SK-N-SH (cell line): ENCODE results near the gene OCEL1. TPM values are rescaled to one million over a fixed set of nuclear protein-coding genes. Genes with fewer than 3 reads are reported as not detected.

Source experiments
- CTCF ChIA-PET: fragments of 300-600, 350-600 bp; formaldehyde crosslinking; extraction: SDS; loops from one replicate; lab custom pipeline; 2021; lab: Yijun Ruan, JAX
- POLR2A ChIA-PET: fragments of 350-600 bp; sonication (Branson Sonifier 250); formaldehyde crosslinking; extraction: SDS; loops from one replicate; lab custom pipeline; 2020; ENCODE audit warnings: antibody characterized with exemption, inconsistent platforms; lab: Yijun Ruan, JAX
- DNase-seq: peaks from one replicate; pipeline ENCODE4 v3.0.0; 2012
- H2AFZ ChIP-seq: fragments of 200-600 bp; sonication (generic); 2 replicates; pipeline ENCODE4 v1.8.1; 2016; ENCODE audit warnings: antibody characterized with exemption, mild to moderate bottlenecking, low read depth
- H3F3A ChIP-seq: fragments of 200-600 bp; sonication (generic); replicated peaks from 2 replicates; pipeline ENCODE3; 2016; ENCODE audit warnings: antibody characterized with exemption, mild to moderate bottlenecking; ENCODE audit not compliant: insufficient read depth
- H3K27ac ChIP-seq, 2 experiments: fragments of 200-500 bp in 1 of 2; fragments of 200-600 bp in 1 of 2; sonication (Bioruptor generic) in 1 of 2; sonication (generic), shearing (Covaris generic) in 1 of 2; 2 replicates each; pipeline versions ENCODE4 v1.5.1 to v1.6.1; 2014 to 2016; ENCODE audit warnings: low read depth in 2 of 2, inconsistent platforms in 1 of 2, low read length in 1 of 2, mild to moderate bottlenecking in 1 of 2, mixed read lengths in 1 of 2
- H3K27me3 ChIP-seq: fragments of 200-600 bp; sonication (generic), shearing (Covaris generic); 2 replicates; pipeline ENCODE4 v1.6.1; 2016; ENCODE audit warnings: mixed run types; ENCODE audit not compliant: insufficient read depth
- H3K36me3 ChIP-seq, 2 experiments: fragments of 200-500 bp in 1 of 2; fragments of 200-600 bp in 1 of 2; sonication (Bioruptor generic) in 1 of 2; sonication (generic) in 1 of 2; replicated peaks in 1 of 2; 2 replicates each; pipeline versions ENCODE3 to v1.5.1; 2014 to 2016; ENCODE audit warnings: low read length in 1 of 2, mild to moderate bottlenecking in 1 of 2; ENCODE audit not compliant: insufficient read depth in 2 of 2, control insufficient read depth in 1 of 2
- H3K4me1 ChIP-seq, 2 experiments: fragments of 200-500 bp in 1 of 2; fragments of 200-600 bp in 1 of 2; sonication (Bioruptor generic) in 1 of 2; sonication (generic), shearing (Covaris generic) in 1 of 2; 2 replicates each; pipeline versions ENCODE4 v1.5.1 to v1.6.1; 2014 to 2016; ENCODE audit warnings: low read depth in 1 of 2, low read length in 1 of 2, mixed run types in 1 of 2; ENCODE audit not compliant: insufficient read depth in 2 of 2, control insufficient read depth in 1 of 2
- H3K4me2 ChIP-seq: fragments of 200-600 bp; sonication (generic), shearing (Covaris generic); 2 replicates; pipeline ENCODE4 v1.6.1; 2017; ENCODE audit warnings: mixed run types
- H3K4me3 ChIP-seq, 2 experiments: fragments of 200-500 bp in 1 of 2; fragments of 200-600 bp in 1 of 2; sonication (Bioruptor generic) in 1 of 2; sonication (generic), shearing (Covaris generic) in 1 of 2; 2 replicates each; pipeline versions ENCODE4 v1.5.1 to v1.8.1; 2014 to 2016; ENCODE audit warnings: low read depth in 2 of 2, inconsistent platforms in 1 of 2, low read length in 1 of 2, mild to moderate bottlenecking in 1 of 2, mixed read lengths in 1 of 2, moderate library complexity in 1 of 2
- H3K79me2 ChIP-seq: fragments of 200-600 bp; sonication (generic); 2 replicates; pipeline ENCODE4 v1.8.1; 2017; ENCODE audit warnings: mild to moderate bottlenecking; ENCODE audit not compliant: insufficient read depth
- H3K9ac ChIP-seq: fragments of 200-600 bp; sonication (generic); 2 replicates; pipeline ENCODE4 v1.6.1; 2017; ENCODE audit warnings: mixed run types
- H3K9me2 ChIP-seq: fragments of 200-600 bp; sonication (generic); 2 replicates; pipeline ENCODE4 v1.6.1; 2017; ENCODE audit warnings: mixed run types
- H3K9me3 ChIP-seq: fragments of 200-600 bp; sonication (generic); 2 replicates; pipeline ENCODE4 v1.6.1; 2017; ENCODE audit warnings: mixed run types, mild to moderate bottlenecking, moderate library complexity
- H4K20me1 ChIP-seq: fragments of 200-600 bp; sonication (generic); 2 replicates; pipeline ENCODE4 v1.6.1; 2017; ENCODE audit warnings: mild to moderate bottlenecking, mixed run types; ENCODE audit not compliant: insufficient read depth
- EZH2phosphoT487 ChIP-seq: fragments of 200-600 bp; sonication (generic); IDR thresholded peaks from 2 replicates; pipeline ENCODE4 v1.6.1; 2017; ENCODE audit warnings: low read depth, mixed run types, mild to moderate bottlenecking, antibody characterized with exemption, moderate library complexity, borderline replicate concordance
- FOXJ3 ChIP-seq: sonication (generic); formaldehyde crosslinking; IDR thresholded peaks from 2 replicates; pipeline ENCODE4 v1.5.1; 2020; ENCODE audit warnings: mild to moderate bottlenecking, missing genetic modification reagents
- FOXM1 ChIP-seq: IDR thresholded peaks from 2 replicates; pipeline ENCODE4 v1.4.0; 2012; ENCODE audit warnings: low read depth, mild to moderate bottlenecking
- IRF3 ChIP-seq: fragments of 150-350 bp; IDR thresholded peaks from 2 replicates; pipeline ENCODE4 v1.6.1; 2016; ENCODE audit warnings: mild to moderate bottlenecking, low read depth, low read length
- MEF2A ChIP-seq: IDR thresholded peaks from 2 replicates; pipeline ENCODE4 v1.4.0; 2012; ENCODE audit warnings: low read depth, borderline replicate concordance
- MXI1 ChIP-seq: IDR thresholded peaks from 2 replicates; pipeline ENCODE4 v1.6.1; 2012; ENCODE audit warnings: mild to moderate bottlenecking, low read depth, low read length, improper control_type of control experiment
- POLR2AphosphoS5 ChIP-seq: IDR thresholded peaks from 2 replicates; pipeline ENCODE4 v1.6.1; 2012; ENCODE audit warnings: low read depth, low read length
- RXRA ChIP-seq: IDR thresholded peaks from 2 replicates; pipeline ENCODE4 v1.4.0; 2012; ENCODE audit warnings: low read depth, mild to moderate bottlenecking, borderline replicate concordance
- SIN3A ChIP-seq: IDR thresholded peaks from 2 replicates; pipeline ENCODE4 v1.6.1; 2012; ENCODE audit warnings: low read depth, mild to moderate bottlenecking, low read length, moderate library complexity, borderline replicate concordance
- SMC3 ChIP-seq: IDR thresholded peaks from 2 replicates; pipeline ENCODE4 v1.6.1; 2012; ENCODE audit warnings: low read depth, low read length, improper control_type of control experiment
- TAF1 ChIP-seq: IDR thresholded peaks from 2 replicates; pipeline ENCODE4 v1.6.1; 2012; ENCODE audit warnings: low read depth, mild to moderate bottlenecking, low read length, moderate library complexity, borderline replicate concordance
- YY1 ChIP-seq: IDR thresholded peaks from 2 replicates; pipeline ENCODE4 v1.4.0; 2012; ENCODE audit warnings: low read depth, mild to moderate bottlenecking
- WGBS: methylation state at CpG from one replicate; pipeline ENCODE4 v1.1.6; 2017; ENCODE audit warnings: low lambda C conversion rate; 5-methylcytosine and 5-hydroxymethylcytosine counted together
- polyA plus RNA-seq, 3 experiments: library from polyadenylated mRNA; depleted of rRNA; stranded (reverse); fragments of >200 nt; gene quantifications; 2 replicates each; pipeline ENCODE4 v1.2.3, GENCODE V29; 2012
- TF ChIP-seq, protein P1 (sequence below): IDR thresholded peaks from 2 replicates; pipeline ENCODE4 v1.4.0; 2012; ENCODE audit warnings: low read depth
- TF ChIP-seq, protein P2 (sequence below): IDR thresholded peaks from 2 replicates; pipeline ENCODE4 v1.4.0; 2012; ENCODE audit warnings: low read depth, borderline replicate concordance
- TF ChIP-seq, protein P3 (sequence below): IDR thresholded peaks from 2 replicates; pipeline ENCODE4 v1.6.1; 2012; ENCODE audit warnings: mild to moderate bottlenecking, low read depth, low read length, moderate library complexity
- TF ChIP-seq, protein P4 (sequence below): fragments of 200-600 bp; sonication (generic); IDR thresholded peaks from 2 replicates; pipeline ENCODE4 v1.6.1; 2017; ENCODE audit warnings: antibody characterized with exemption, mild to moderate bottlenecking, moderate library complexity

Gene OCEL1
- polyA plus RNA-seq, 1 of the 3 experiments (the other 2 are of a cell fraction), result 9.8 TPM

- Histone ChIP-seq H2AFZ (no peak overlapping the region), H3K9ac (no peak overlapping the region), H3K4me1 (no peaks in the 10 kb centered on the region), H3K27me3 (no peaks in the 10 kb centered on the region), H3K4me2 (no peak overlapping the region), H4K20me1 (no peaks in the 10 kb centered on the region), H3K79me2 (no peaks in the 10 kb centered on the region), H3K4me3 (no peak overlapping the region), H3K9me2 (no peaks in the 10 kb centered on the region), H3F3A (no peaks in the 10 kb centered on the region), H3K27ac (no peak overlapping the region), H3K36me3 (no peaks in the 10 kb centered on the region), H3K9me3 (peaks cover 9% of the 10 kb centered on the region; the same call in 1 of the 2 replicates)
- POLR2A ChIA-PET, result no interaction called here
- 77% methylated on average over 18 of the region's 18 CpGs for WGBS
- CTCF ChIA-PET, result interaction anchor here (1.7 kb wide), 1 partner anchor 28 kb away, joined by 4 read pairs; no protein-coding TSS in a partner anchor
- TF ChIP-seq, protein P1, sequence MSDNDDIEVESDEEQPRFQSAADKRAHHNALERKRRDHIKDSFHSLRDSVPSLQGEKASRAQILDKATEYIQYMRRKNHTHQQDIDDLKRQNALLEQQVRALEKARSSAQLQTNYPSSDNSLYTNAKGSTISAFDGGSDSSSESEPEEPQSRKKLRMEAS, result no peak
- TF ChIP-seq, protein P2, sequence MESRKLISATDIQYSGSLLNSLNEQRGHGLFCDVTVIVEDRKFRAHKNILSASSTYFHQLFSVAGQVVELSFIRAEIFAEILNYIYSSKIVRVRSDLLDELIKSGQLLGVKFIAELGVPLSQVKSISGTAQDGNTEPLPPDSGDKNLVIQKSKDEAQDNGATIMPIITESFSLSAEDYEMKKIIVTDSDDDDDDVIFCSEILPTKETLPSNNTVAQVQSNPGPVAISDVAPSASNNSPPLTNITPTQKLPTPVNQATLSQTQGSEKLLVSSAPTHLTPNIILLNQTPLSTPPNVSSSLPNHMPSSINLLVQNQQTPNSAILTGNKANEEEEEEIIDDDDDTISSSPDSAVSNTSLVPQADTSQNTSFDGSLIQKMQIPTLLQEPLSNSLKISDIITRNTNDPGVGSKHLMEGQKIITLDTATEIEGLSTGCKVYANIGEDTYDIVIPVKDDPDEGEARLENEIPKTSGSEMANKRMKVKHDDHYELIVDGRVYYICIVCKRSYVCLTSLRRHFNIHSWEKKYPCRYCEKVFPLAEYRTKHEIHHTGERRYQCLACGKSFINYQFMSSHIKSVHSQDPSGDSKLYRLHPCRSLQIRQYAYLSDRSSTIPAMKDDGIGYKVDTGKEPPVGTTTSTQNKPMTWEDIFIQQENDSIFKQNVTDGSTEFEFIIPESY, result no peak
- TF ChIP-seq FOXM1 (no peak), POLR2AphosphoS5 (no peak), EZH2phosphoT487 (no peak), SMC3 (no peak), RXRA (no peak), MXI1 (no peak), TAF1 (no peak), IRF3 (no peak), SIN3A (no peak), YY1 (no peak), FOXJ3 (no peak), MEF2A (no peak)
- TF ChIP-seq, protein P3, sequence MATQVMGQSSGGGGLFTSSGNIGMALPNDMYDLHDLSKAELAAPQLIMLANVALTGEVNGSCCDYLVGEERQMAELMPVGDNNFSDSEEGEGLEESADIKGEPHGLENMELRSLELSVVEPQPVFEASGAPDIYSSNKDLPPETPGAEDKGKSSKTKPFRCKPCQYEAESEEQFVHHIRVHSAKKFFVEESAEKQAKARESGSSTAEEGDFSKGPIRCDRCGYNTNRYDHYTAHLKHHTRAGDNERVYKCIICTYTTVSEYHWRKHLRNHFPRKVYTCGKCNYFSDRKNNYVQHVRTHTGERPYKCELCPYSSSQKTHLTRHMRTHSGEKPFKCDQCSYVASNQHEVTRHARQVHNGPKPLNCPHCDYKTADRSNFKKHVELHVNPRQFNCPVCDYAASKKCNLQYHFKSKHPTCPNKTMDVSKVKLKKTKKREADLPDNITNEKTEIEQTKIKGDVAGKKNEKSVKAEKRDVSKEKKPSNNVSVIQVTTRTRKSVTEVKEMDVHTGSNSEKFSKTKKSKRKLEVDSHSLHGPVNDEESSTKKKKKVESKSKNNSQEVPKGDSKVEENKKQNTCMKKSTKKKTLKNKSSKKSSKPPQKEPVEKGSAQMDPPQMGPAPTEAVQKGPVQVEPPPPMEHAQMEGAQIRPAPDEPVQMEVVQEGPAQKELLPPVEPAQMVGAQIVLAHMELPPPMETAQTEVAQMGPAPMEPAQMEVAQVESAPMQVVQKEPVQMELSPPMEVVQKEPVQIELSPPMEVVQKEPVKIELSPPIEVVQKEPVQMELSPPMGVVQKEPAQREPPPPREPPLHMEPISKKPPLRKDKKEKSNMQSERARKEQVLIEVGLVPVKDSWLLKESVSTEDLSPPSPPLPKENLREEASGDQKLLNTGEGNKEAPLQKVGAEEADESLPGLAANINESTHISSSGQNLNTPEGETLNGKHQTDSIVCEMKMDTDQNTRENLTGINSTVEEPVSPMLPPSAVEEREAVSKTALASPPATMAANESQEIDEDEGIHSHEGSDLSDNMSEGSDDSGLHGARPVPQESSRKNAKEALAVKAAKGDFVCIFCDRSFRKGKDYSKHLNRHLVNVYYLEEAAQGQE, result no peak
- TF ChIP-seq, protein P4, sequence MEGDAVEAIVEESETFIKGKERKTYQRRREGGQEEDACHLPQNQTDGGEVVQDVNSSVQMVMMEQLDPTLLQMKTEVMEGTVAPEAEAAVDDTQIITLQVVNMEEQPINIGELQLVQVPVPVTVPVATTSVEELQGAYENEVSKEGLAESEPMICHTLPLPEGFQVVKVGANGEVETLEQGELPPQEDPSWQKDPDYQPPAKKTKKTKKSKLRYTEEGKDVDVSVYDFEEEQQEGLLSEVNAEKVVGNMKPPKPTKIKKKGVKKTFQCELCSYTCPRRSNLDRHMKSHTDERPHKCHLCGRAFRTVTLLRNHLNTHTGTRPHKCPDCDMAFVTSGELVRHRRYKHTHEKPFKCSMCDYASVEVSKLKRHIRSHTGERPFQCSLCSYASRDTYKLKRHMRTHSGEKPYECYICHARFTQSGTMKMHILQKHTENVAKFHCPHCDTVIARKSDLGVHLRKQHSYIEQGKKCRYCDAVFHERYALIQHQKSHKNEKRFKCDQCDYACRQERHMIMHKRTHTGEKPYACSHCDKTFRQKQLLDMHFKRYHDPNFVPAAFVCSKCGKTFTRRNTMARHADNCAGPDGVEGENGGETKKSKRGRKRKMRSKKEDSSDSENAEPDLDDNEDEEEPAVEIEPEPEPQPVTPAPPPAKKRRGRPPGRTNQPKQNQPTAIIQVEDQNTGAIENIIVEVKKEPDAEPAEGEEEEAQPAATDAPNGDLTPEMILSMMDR, result no peak
- no peak for DNase-seq
Observed at GRCh38 chr19:17255150-17255621, 29.2 kb downstream of the OCEL1 start.
